OCI-LY7 (cell line): ENCODE results near the gene EYA2. TPM values are rescaled to one million over a fixed set of nuclear protein-coding genes. Genes with fewer than 3 reads are reported as not detected.

Source experiments
- Bru-seq: library from RNA; stranded (reverse); fragments of 400-500 nt; gene quantifications from one replicate; lab custom pipeline; 2021; lab: Mats Ljungman, UMichigan
- BruChase-seq, 2 experiments: library from RNA; stranded (reverse); fragments of 400-500 nt; gene quantifications; one replicate each; lab custom pipeline; 2021; lab: Mats Ljungman, UMichigan
- BruUV-seq: library from RNA; stranded (reverse); fragments of 400-500 nt; replicated peaks from 2 replicates; lab custom pipeline; 2021; lab: Mats Ljungman, UMichigan
- CTCF ChIA-PET: fragments of 300-600 bp; sonication (Branson Sonifier 250); formaldehyde crosslinking; loops from one replicate; lab custom pipeline; 2022; ENCODE audit warnings: antibody characterized with exemption; ENCODE audit not compliant: unreplicated experiment; lab: Charles Lee
- POLR2A ChIA-PET: fragments of 300-600 bp; sonication (Branson Sonifier 250); formaldehyde crosslinking; loops from one replicate; lab custom pipeline; 2022; ENCODE audit warnings: antibody characterized with exemption; lab: Charles Lee
- DNase-seq: peaks from one replicate; pipeline ENCODE4 v3.0.0-alpha.2; 2015; ENCODE audit warnings: low spot score
- H2AFZ ChIP-seq: fragments of 200-600 bp; sonication (generic), shearing (Covaris generic); 2 replicates; pipeline ENCODE4 v1.6.1; 2014; ENCODE audit warnings: mild to moderate bottlenecking, antibody characterized with exemption, low read length, moderate library complexity
- H3K27ac ChIP-seq: fragments of 200-600 bp; sonication (generic); 2 replicates; pipeline ENCODE4 v1.5.1; 2014; ENCODE audit warnings: mixed run types, low read depth, mild to moderate bottlenecking, moderate library complexity, low read length, inconsistent platforms; ENCODE audit not compliant: poor library complexity, severe bottlenecking
- H3K36me3 ChIP-seq: fragments of 200-600 bp; sonication (generic); 2 replicates; pipeline ENCODE4 v1.6.1; 2014; ENCODE audit warnings: mild to moderate bottlenecking, antibody characterized with exemption, low read length, moderate library complexity, mixed read lengths; ENCODE audit not compliant: insufficient read depth
- H3K4me1 ChIP-seq: fragments of 200-600 bp; sonication (generic); 2 replicates; pipeline ENCODE4 v1.5.1; 2014; ENCODE audit warnings: mild to moderate bottlenecking, low read length; ENCODE audit not compliant: insufficient read depth, poor library complexity, severe bottlenecking
- H3K4me2 ChIP-seq: fragments of 200-600 bp; sonication (generic); 2 replicates; pipeline ENCODE4 v1.6.1; 2014; ENCODE audit warnings: mild to moderate bottlenecking, low read length
- H3K4me3 ChIP-seq: fragments of 200-600 bp; sonication (generic); 2 replicates; pipeline ENCODE4 v1.5.1; 2014; ENCODE audit warnings: mild to moderate bottlenecking, low read depth, low read length; ENCODE audit not compliant: poor library complexity, severe bottlenecking
- H3K79me2 ChIP-seq: fragments of 200-600 bp; sonication (generic); 2 replicates; pipeline ENCODE4 v1.6.1; 2016; ENCODE audit warnings: low read depth, mild to moderate bottlenecking, low read length, moderate library complexity, mixed read lengths; ENCODE audit not compliant: insufficient read depth
- H3K9me2 ChIP-seq: fragments of 200-600 bp; sonication (generic); 2 replicates; pipeline ENCODE4 v1.6.1; 2016; ENCODE audit warnings: mild to moderate bottlenecking, low read length, mixed read lengths; ENCODE audit not compliant: insufficient read depth
- H3K9me3 ChIP-seq: fragments of 200-600 bp; sonication (generic); 2 replicates; pipeline ENCODE4 v1.6.1; 2014; ENCODE audit warnings: mild to moderate bottlenecking, mixed run types, low read length, mixed read lengths
- H4K20me1 ChIP-seq: fragments of 200-600 bp; sonication (generic); 2 replicates; pipeline ENCODE4 v1.6.1; 2014; ENCODE audit warnings: mild to moderate bottlenecking, antibody characterized with exemption, low read length, moderate library complexity, mixed read lengths; ENCODE audit not compliant: insufficient read depth
- CTCF ChIP-seq: fragments of 200-600 bp; sonication (generic); conservative IDR thresholded peaks from 2 replicates; pipeline ENCODE4 v1.5.1; 2014; ENCODE audit warnings: mild to moderate bottlenecking, antibody characterized with exemption, low read length, moderate library complexity, mixed read lengths
- EZH2phosphoT487 ChIP-seq: fragments of 200-600 bp; sonication (generic); IDR thresholded peaks from 2 replicates; pipeline ENCODE4 v1.6.1; 2018; ENCODE audit warnings: low read depth, borderline replicate concordance, mild to moderate bottlenecking, mixed run types, antibody characterized with exemption, low read length, moderate library complexity, mixed read lengths
- intact Hi-C: fragments of 100-400 bp; cut with micrococcal nuclease; formaldehyde crosslinking; loops from one replicate; pipeline ENCODE4 v1.10.0; 2022; ENCODE audit not compliant: unreplicated experiment
- long read RNA-seq: library from polyadenylated mRNA; stranded (forward); transcript quantifications from one replicate; pipeline ENCODE4 v2.0.0, GENCODE V29; 2022
- total RNA-seq, 2 experiments: library from RNA; depleted of rRNA in 1 of 2; stranded (reverse); fragments of >200 nt in 1 of 2; shearing (Covaris generic) in 1 of 2; gene quantifications; 2 replicates each; pipeline ENCODE4 v1.2.3, GENCODE V29; 2014 to 2022

EYA2 gene
- total RNA-seq (2014; rRNA removed; shearing (Covaris generic)) (not detected in 2 replicates), total RNA-seq (2022) (not detected in 2 replicates), Bru-seq, nascent RNA (percentile 4 among the genes with signal in this experiment), BruChase-seq, experiment 1, labeled RNA remaining after a 6-hour chase (percentile 2 among the genes with signal in this experiment), BruChase-seq, experiment 2, labeled RNA remaining after a 2-hour chase (percentile 0 among the genes with signal in this experiment)
- long read RNA-seq = 0 reads

GRCh38 chr20:46894579-46894958, at the start of gene EYA2:
EYA2 (plus strand) TSS chr20:46894843; CDS start chr20:46990011, 95,168 bp downstream.
- Histone ChIP-seq H4K20me1 (no peaks in the 10 kb centered on the region), H3K36me3 (no peaks in the 10 kb centered on the region), H3K4me2 (no peak within 1 kb of the TSS), H2AFZ (peak within 1 kb of the TSS; percentile 80), H3K4me3 (no peak within 1 kb of the TSS), H3K79me2 (no peaks in the 10 kb centered on the region), H3K9me2 (no peaks in the 10 kb centered on the region), H3K4me1 (peaks cover 38% of the 10 kb centered on the region), H3K27ac (no peak within 1 kb of the TSS), H3K9me3 (peaks cover 4% of the 10 kb centered on the region; the same call in 1 of the 2 replicates)
- DNase-seq = no peak
- POLR2A ChIA-PET = no interaction called here
- intact Hi-C loops = no loop called here
- TF ChIP-seq CTCF = no peak
- no peak for TF ChIP-seq EZH2phosphoT487
- CTCF ChIA-PET = no interaction called here
- no TSS peak for BruUV-seq

GRCh38 chr20:46844965-46845364, 49.7 kb upstream of the EYA2 start:
- Histone ChIP-seq H3K9me2 (no peaks in the 10 kb centered on the region), H3K4me1 (no peaks in the 10 kb centered on the region), H4K20me1 (no peaks in the 10 kb centered on the region), H3K36me3 (no peaks in the 10 kb centered on the region), H3K79me2 (no peaks in the 10 kb centered on the region), H2AFZ (no peak overlapping the region), H3K27ac (no peak overlapping the region), H3K9me3 (no peaks in the 10 kb centered on the region), H3K4me2 (no peak overlapping the region), H3K4me3 (no peak overlapping the region)
- ChIA-PET POLR2A (no interaction called here), CTCF (no interaction called here)
- TF ChIP-seq CTCF (no peak), EZH2phosphoT487 (no peak)
- intact Hi-C loops = no loop called here
- no peak for DNase-seq
- no TSS peak for BruUV-seq

- Histone ChIP-seq H3K4me3 (no peak overlapping the region), H3K36me3 (no peaks in the 10 kb centered on the region), H3K9me3 (no peaks in the 10 kb centered on the region), H4K20me1 (no peaks in the 10 kb centered on the region), H3K9me2 (no peaks in the 10 kb centered on the region), H2AFZ (no peak overlapping the region), H3K4me1 (no peaks in the 10 kb centered on the region), H3K4me2 (no peak overlapping the region), H3K27ac (no peak overlapping the region), H3K79me2 (no peaks in the 10 kb centered on the region)
- DNase-seq = no peak
- CTCF ChIA-PET = no interaction called here
- TF ChIP-seq CTCF = no peak
- TF ChIP-seq EZH2phosphoT487 = no peak
- BruUV-seq = no TSS peak
- intact Hi-C loops = no loop called here
- POLR2A ChIA-PET = no interaction called here
Observed at GRCh38 chr20:46849269-46849668, 45.4 kb upstream of the EYA2 start.
